ENCODE results near the gene FSTL3. TPM values are rescaled to one million over a fixed set of nuclear protein-coding genes. Genes with fewer than 3 reads are reported as not detected.
A peak's percentile ranks its signal among the peaks of the same experiment; 100 is the strongest.

FSTL3 gene
- total and polyA plus RNA-seq, 2 of the 13 experiments (the other 11 are each of a cell fraction or from before 2014, with no cell fraction given): 13.5 to 15.6 TPM

DNA sequence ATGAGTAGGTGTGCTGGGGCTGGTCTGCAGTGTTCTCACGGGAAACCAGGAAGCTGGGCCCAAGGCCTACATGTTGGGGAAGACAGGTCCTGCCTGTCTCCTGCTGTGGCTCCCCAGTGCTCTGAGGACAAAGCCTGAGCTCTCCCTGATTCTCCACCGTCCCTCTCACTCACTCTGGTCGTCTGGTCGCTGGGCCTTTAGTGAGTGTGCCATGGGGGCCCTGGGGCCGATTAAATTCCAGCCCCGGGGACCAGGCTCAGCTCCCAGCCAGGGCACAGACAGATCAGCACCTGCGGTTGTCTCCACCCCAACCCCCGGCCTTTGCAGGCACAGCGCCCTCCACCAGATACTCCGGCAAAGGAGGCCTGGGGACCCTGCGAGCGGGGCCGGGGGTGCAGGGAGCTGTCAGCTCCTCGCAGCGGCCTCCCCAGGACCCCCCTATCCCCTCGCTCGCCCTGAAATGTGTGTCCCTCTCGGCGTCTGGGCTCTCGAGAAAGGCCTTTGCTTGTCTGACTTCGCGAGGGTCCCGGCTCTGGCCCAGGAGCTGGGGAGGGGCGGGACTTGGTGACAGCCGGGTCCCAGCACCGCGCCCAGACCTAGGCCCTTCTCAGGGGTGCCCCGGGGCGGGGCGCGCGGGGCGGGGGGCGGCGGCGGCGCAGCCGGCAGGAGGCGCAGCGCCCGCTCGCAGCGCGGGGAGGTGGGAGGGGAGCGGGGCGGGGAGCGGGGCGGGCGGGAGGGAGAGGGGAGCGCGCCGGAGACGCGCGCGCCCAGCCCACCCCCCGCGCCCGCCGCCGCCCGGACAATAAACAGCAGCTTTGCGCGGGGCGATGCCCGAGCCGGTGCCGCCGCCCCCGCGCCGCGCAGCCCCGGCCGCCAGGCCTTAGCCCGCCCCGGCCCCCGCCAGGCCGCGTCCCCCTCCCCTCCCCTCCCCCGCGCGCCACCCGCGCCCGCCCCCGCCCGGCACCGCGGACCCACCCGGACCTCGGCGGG is 32.3 kb downstream of the FSTL3 start, which contains the start of gene PALM (continued):
- TF ChIP-seq, protein P1, sequence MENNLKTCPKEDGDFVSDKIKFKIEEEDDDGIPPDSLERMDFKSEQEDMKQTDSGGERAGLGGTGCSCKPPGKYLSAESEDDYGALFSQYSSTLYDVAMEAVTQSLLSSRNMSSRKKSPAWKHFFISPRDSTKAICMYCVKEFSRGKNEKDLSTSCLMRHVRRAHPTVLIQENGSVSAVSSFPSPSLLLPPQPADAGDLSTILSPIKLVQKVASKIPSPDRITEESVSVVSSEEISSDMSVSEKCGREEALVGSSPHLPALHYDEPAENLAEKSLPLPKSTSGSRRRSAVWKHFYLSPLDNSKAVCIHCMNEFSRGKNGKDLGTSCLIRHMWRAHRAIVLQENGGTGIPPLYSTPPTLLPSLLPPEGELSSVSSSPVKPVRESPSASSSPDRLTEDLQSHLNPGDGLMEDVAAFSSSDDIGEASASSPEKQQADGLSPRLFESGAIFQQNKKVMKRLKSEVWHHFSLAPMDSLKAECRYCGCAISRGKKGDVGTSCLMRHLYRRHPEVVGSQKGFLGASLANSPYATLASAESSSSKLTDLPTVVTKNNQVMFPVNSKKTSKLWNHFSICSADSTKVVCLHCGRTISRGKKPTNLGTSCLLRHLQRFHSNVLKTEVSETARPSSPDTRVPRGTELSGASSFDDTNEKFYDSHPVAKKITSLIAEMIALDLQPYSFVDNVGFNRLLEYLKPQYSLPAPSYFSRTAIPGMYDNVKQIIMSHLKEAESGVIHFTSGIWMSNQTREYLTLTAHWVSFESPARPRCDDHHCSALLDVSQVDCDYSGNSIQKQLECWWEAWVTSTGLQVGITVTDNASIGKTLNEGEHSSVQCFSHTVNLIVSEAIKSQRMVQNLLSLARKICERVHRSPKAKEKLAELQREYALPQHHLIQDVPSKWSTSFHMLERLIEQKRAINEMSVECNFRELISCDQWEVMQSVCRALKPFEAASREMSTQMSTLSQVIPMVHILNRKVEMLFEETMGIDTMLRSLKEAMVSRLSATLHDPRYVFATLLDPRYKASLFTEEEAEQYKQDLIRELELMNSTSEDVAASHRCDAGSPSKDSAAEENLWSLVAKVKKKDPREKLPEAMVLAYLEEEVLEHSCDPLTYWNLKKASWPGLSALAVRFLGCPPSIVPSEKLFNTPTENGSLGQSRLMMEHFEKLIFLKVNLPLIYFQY (CRISPR knock-in tag; IDR thresholded peaks at IDR 0.05; ENCODE audit: borderline replicate concordance): no peak
- TF ChIP-seq, protein P2, sequence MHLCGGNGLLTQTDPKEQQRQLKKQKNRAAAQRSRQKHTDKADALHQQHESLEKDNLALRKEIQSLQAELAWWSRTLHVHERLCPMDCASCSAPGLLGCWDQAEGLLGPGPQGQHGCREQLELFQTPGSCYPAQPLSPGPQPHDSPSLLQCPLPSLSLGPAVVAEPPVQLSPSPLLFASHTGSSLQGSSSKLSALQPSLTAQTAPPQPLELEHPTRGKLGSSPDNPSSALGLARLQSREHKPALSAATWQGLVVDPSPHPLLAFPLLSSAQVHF (CRISPR knock-in tag; IDR thresholded peaks at IDR 0.05): no peak
- TF ChIP-seq ZNF3 (CRISPR knock-in tag; IDR thresholded peaks at IDR 0.05) (peak; percentile 62; the same call in 1 of the 2 replicates), ZMYM3 (CRISPR knock-in tag; IDR thresholded peaks at IDR 0.05) (peak; percentile 46), TMF1 (CRISPR knock-in tag; IDR thresholded peaks at IDR 0.05; ENCODE audit: low read depth) (no peak), ZNF501 (CRISPR knock-in tag; IDR thresholded peaks at IDR 0.05) (peak; percentile 20; the same call in 1 of the 2 replicates), SMYD3 (CRISPR knock-in tag; IDR thresholded peaks at IDR 0.05) (no peak), ZNF430 (CRISPR knock-in tag; IDR thresholded peaks at IDR 0.05) (0 out of 2 replicates have a peak, but pooled peaks have one; percentile 29), ZNF547 (CRISPR knock-in tag; IDR thresholded peaks at IDR 0.05) (0 out of 2 replicates have a peak, but pooled peaks have one; percentile 25), GABPB1 (CRISPR knock-in tag; IDR thresholded peaks at IDR 0.05) (peak; percentile 36; the same call in 1 of the 2 replicates), ZNF629 (CRISPR knock-in tag; conservative IDR thresholded peaks at IDR 0.05) (no peak)
- TF ChIP-seq, protein P3, sequence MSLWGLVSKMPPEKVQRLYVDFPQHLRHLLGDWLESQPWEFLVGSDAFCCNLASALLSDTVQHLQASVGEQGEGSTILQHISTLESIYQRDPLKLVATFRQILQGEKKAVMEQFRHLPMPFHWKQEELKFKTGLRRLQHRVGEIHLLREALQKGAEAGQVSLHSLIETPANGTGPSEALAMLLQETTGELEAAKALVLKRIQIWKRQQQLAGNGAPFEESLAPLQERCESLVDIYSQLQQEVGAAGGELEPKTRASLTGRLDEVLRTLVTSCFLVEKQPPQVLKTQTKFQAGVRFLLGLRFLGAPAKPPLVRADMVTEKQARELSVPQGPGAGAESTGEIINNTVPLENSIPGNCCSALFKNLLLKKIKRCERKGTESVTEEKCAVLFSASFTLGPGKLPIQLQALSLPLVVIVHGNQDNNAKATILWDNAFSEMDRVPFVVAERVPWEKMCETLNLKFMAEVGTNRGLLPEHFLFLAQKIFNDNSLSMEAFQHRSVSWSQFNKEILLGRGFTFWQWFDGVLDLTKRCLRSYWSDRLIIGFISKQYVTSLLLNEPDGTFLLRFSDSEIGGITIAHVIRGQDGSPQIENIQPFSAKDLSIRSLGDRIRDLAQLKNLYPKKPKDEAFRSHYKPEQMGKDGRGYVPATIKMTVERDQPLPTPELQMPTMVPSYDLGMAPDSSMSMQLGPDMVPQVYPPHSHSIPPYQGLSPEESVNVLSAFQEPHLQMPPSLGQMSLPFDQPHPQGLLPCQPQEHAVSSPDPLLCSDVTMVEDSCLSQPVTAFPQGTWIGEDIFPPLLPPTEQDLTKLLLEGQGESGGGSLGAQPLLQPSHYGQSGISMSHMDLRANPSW (CRISPR knock-in tag; IDR thresholded peaks at IDR 0.05; ENCODE audit: borderline replicate concordance): no peak
- TF ChIP-seq, protein P4, sequence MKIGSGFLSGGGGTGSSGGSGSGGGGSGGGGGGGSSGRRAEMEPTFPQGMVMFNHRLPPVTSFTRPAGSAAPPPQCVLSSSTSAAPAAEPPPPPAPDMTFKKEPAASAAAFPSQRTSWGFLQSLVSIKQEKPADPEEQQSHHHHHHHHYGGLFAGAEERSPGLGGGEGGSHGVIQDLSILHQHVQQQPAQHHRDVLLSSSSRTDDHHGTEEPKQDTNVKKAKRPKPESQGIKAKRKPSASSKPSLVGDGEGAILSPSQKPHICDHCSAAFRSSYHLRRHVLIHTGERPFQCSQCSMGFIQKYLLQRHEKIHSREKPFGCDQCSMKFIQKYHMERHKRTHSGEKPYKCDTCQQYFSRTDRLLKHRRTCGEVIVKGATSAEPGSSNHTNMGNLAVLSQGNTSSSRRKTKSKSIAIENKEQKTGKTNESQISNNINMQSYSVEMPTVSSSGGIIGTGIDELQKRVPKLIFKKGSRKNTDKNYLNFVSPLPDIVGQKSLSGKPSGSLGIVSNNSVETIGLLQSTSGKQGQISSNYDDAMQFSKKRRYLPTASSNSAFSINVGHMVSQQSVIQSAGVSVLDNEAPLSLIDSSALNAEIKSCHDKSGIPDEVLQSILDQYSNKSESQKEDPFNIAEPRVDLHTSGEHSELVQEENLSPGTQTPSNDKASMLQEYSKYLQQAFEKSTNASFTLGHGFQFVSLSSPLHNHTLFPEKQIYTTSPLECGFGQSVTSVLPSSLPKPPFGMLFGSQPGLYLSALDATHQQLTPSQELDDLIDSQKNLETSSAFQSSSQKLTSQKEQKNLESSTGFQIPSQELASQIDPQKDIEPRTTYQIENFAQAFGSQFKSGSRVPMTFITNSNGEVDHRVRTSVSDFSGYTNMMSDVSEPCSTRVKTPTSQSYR (CRISPR knock-in tag; IDR thresholded peaks at IDR 0.05; ENCODE audit: borderline replicate concordance): no peak
- TF ChIP-seq, protein P5, sequence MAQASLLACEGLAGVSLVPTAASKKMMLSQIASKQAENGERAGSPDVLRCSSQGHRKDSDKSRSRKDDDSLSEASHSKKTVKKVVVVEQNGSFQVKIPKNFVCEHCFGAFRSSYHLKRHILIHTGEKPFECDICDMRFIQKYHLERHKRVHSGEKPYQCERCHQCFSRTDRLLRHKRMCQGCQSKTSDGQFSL (CRISPR knock-in tag; IDR thresholded peaks at IDR 0.05): peak; percentile 25; the same call in 1 of the 2 replicates
- TF ChIP-seq, protein P6, sequence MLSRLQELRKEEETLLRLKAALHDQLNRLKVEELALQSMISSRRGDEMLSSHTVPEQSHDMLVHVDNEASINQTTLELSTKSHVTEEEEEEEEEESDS (CRISPR knock-in tag; IDR thresholded peaks at IDR 0.05; ENCODE audit: borderline replicate concordance): no peak

Measured in HepG2 (cell line).